Sciatic nerve (tissue), 2 donors: ENCODE data around the gene RASAL2. TPM values are rescaled to one million over a fixed set of nuclear protein-coding genes. Genes with fewer than 3 reads are reported as not detected.
"Not testable (repeated sequence)": the region's sequence is repeated elsewhere in the genome, so short reads cannot be mapped to it uniquely, and the experiment has no call there.

Experiments used
- ATAC-seq: fragments of 200-7000 bp; cut with Tn5 transposase; one replicate; pipeline ENCODE4 v1.9.1; 2020; ENCODE audit warnings: mild to moderate bottlenecking, moderate library complexity
- DNase-seq: peaks from one replicate; pipeline ENCODE4 v3.0.0-alpha.2; 2020; ENCODE audit warnings: low spot score
- intact Hi-C: fragments of 100-400 bp; cut with DNase I; formaldehyde crosslinking; loops from one replicate; pipeline ENCODE4 v1.14.2; 2022
- total RNA-seq: library from RNA; stranded (reverse); fragmentation: NEBNext Ultra II Directional; extraction: Animal tissue kit (Norgen Biotek cat#: 25700); gene quantifications from one replicate; pipeline ENCODE4 v1.2.1, GENCODE V29; 2021
- donor health status: DM: no; HTN: no; CAD: no.
- donor health status: DM: no; HTN: no; CAD: no.

RASAL2 gene
- total RNA-seq, 1 donor from 2014 or later: 42.6 TPM

GRCh38 chr1:178066296-178066907 is 27.5 kb upstream of the RASAL2 start:
- ATAC-seq (no peak), DNase-seq (no peak)
- intact Hi-C loops: no loop called here

- DNase-seq (no peak), ATAC-seq (no peak)
Measured at GRCh38 chr1:178066908-178067614, 26.8 kb upstream of the RASAL2 start.

GRCh38 chr1:178071811-178072210 is 22.1 kb upstream of the RASAL2 start:
- intact Hi-C loops: no loop called here
- DNase-seq (no peak), ATAC-seq (no peak)

More at GRCh38 chr1:178066908-178067614, 26.8 kb upstream of the RASAL2 start:
- intact Hi-C loops: no loop called here

- intact Hi-C loops: no loop called here
- DNase-seq (no peak), ATAC-seq (no peak)
Measured at GRCh38 chr1:178072326-178072725, 21.6 kb upstream of the RASAL2 start.

- no peak for ATAC-seq
- intact Hi-C loops: no loop called here
- DNase-seq: no peak
Measured at GRCh38 chr1:178075333-178075732, 18.6 kb upstream of the RASAL2 start.

GRCh38 chr1:178076607-178077006 is 17.3 kb upstream of the RASAL2 start:
- DNase-seq (no peak), ATAC-seq (no peak)
- intact Hi-C loops: no loop called here

GRCh38 chr1:178077917-178078316 is 16.0 kb upstream of the RASAL2 start:
- ATAC-seq: no peak
- intact Hi-C loops: no loop called here
- no peak for DNase-seq

GRCh38 chr1:178086294-178086693 is 7.6 kb upstream of the RASAL2 start:
- intact Hi-C loops: no loop called here
- ATAC-seq: peak; percentile 30

GRCh38 chr1:178086766-178087165 is 7.1 kb upstream of the RASAL2 start:
- intact Hi-C loops: no loop called here
- ATAC-seq: peak; percentile 58
- no peak for DNase-seq

More at GRCh38 chr1:178086294-178086693, 7.6 kb upstream of the RASAL2 start:
- DNase-seq: no peak

- intact Hi-C loops: no loop called here
- DNase-seq (no peak), ATAC-seq (no peak)
Measured at GRCh38 chr1:178088651-178089050, 5.3 kb upstream of the RASAL2 start.

- intact Hi-C loops, ATAC-seq: not testable (repeated sequence)
Measured at GRCh38 chr1:178091454-178091853, 2.5 kb upstream of the RASAL2 start.

GRCh38 chr1:178091986-178092745 is 1.7 kb upstream of the RASAL2 start:
- DNase-seq (no peak), ATAC-seq (no peak)
- intact Hi-C loops: no loop called here

More at GRCh38 chr1:178091454-178091853, 2.5 kb upstream of the RASAL2 start:
- DNase-seq: not testable (repeated sequence)

GRCh38 chr1:178092878-178093493 is 918 bp upstream of the RASAL2 start:
- ATAC-seq: peak; percentile 70
- intact Hi-C loops: no loop called here
- no peak for DNase-seq

- intact Hi-C loops: no loop called here
- peak; percentile 97 for ATAC-seq
- peak; percentile 93 for DNase-seq
Measured at GRCh38 chr1:178093494-178093950, 382 bp upstream of the RASAL2 start.

GRCh38 chr1:178094739-178095645 is 1.1 kb downstream of the RASAL2 start:
- DNase-seq: no peak
- no peak for ATAC-seq
- intact Hi-C loops: no loop called here

GRCh38 chr1:178096421-178096820 is 2.5 kb downstream of the RASAL2 start:
- intact Hi-C loops: no loop called here
- no peak for DNase-seq

GRCh38 chr1:178098262-178098661 is 4.4 kb downstream of the RASAL2 start:
- DNase-seq: no peak
- intact Hi-C loops: no loop called here
- no peak for ATAC-seq

More at GRCh38 chr1:178096421-178096820, 2.5 kb downstream of the RASAL2 start:
- no peak for ATAC-seq

GRCh38 chr1:178101266-178101630 is 7.3 kb downstream of the RASAL2 start:
- no peak for ATAC-seq
- no peak for DNase-seq
- intact Hi-C loops: no loop called here
